Cardiac fibroblast (primary cell): ENCODE measurements around the gene STXBP6.

ENCODE experiments used
- DNase-seq, 2 donors: peaks; one replicate each; pipeline versions ENCODE4 v3.0.0 to v3.0.0-alpha.2; 2010; ENCODE audit warnings: low read depth in 2 of 2
- H3K4me3 ChIP-seq, 2 donors: replicated peaks in 1 of 2; 1 replicate in 1 of 2; 2 replicates in 1 of 2; pipeline ENCODE4 v1.5.1; 2011; ENCODE audit warnings: low read depth in 2 of 2, low read length in 2 of 2, mild to moderate bottlenecking in 2 of 2, moderate library complexity in 1 of 2
- TF ChIP-seq, protein P1 (sequence below): IDR thresholded peaks from one replicate; pipeline ENCODE4 v1.5.1; 2011; ENCODE audit warnings: low read depth, mild to moderate bottlenecking, low read length, inconsistent platforms

Gene STXBP6

DNA sequence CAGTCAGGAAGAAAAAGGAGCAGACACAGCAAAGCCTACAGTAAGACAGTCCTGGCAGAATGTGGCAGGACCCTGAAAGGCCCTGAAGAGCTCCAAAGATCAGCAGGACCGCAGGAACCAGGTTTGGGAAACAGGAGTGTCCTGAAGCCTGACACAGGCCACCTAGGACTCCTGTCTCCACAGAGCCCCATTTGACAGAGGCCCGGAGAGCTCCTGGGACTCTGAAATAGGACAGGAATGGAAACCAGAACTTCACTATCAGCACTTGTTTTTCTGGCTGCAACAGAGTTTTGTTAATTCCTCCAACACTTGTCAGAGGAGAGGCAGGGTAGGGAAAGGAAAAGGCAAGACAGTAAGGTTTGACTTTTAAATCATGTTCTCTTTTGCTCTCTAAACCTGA lies 12.9 kb downstream of the STXBP6 start:
- TF ChIP-seq, protein P1, sequence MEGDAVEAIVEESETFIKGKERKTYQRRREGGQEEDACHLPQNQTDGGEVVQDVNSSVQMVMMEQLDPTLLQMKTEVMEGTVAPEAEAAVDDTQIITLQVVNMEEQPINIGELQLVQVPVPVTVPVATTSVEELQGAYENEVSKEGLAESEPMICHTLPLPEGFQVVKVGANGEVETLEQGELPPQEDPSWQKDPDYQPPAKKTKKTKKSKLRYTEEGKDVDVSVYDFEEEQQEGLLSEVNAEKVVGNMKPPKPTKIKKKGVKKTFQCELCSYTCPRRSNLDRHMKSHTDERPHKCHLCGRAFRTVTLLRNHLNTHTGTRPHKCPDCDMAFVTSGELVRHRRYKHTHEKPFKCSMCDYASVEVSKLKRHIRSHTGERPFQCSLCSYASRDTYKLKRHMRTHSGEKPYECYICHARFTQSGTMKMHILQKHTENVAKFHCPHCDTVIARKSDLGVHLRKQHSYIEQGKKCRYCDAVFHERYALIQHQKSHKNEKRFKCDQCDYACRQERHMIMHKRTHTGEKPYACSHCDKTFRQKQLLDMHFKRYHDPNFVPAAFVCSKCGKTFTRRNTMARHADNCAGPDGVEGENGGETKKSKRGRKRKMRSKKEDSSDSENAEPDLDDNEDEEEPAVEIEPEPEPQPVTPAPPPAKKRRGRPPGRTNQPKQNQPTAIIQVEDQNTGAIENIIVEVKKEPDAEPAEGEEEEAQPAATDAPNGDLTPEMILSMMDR = no peak
- no peak overlapping the region for H3K4me3 ChIP-seq
- DNase-seq = no peak

DNA sequence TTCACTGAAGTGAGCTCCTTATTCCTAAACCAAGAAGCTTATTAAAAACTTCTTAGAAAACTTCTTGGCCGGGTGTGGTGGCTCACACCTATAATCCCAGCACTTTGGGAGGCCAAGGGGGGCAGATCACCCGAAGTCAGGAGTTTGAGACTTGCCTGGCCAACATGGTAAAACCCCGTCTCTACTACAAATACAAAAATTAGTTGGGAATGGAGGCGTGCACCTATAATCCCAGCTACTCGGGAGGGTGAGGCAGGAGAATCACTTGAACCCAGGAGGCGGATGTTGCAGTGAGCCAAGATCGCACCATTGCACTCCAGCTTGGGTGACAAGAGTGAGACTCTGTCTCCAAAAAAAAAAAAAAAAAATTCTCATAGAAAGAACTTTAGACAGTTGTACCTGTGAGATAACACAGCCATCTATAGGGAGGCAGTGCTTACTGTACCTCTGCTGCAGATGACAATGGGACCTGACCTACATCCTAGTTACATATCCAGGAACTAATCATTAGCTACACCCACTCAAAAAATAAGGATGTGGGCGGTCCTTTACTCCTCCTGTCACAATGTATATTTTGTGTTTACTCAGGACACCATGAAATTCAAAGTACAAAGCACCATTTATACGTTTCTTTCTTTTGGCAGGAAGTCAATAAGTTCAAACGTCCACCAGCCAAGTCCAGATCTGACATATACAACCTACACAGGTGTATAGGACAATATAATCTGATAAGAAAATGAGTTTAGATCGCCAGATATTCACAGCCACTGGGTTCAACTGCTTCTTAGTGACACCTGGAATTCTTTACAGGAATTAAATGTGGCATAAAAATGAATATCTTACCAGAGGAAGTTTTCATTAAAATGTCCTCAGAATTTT lies 14.9 kb downstream of the STXBP6 start:
- TF ChIP-seq, protein P1 = no peak
- no peak for DNase-seq

GRCh38 chr14:25033358-25033757 lies 16.6 kb downstream of the STXBP6 start:
- no peak for DNase-seq
- no peak overlapping the region for H3K4me3 ChIP-seq
- TF ChIP-seq, protein P1 = no peak

More for the DNA sequence above, 14.9 kb downstream of the STXBP6 start:
- H3K4me3 ChIP-seq = no peak overlapping the region

DNA sequence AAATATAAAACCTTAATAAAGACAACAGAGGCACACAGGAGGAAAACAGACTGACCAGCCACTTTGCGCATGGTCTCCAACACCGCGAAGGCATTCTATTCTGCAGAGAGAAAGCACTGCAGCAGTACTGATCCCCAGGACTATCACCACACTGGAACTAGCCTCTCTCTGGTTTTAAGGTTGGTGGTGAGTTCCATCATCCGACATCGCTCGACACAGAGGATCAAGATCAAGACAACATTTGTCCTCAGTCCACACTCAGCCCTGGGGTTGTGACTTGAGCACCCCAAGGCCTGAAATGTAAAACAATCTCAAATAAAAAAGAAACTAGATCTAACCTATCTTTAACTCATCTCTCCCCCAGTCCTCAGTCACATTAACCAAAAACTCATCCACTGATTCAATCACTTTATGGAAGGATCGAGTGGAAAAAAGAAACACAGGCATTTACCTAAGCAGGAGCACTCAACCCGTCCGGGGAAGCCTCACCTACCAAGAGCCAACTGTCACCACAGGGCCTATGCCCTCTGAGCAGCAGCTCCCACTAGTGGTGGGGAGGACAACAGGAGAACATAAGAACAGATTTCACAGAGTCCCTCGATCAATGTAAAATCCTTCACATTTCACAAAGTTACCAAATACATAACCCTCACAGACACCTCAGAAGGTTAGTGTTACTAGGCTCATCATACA lies 17.7 kb downstream of the STXBP6 start:
- no peak for DNase-seq
- TF ChIP-seq, protein P1 = peak; percentile 24
- H3K4me3 ChIP-seq = no peak overlapping the region

GRCh38 chr14:25026476-25027137 lies 23.3 kb downstream of the STXBP6 start:
- DNase-seq = no peak
- TF ChIP-seq, protein P1 = no peak
- no peak overlapping the region for H3K4me3 ChIP-seq

- no peak for DNase-seq
- no peak overlapping the region for H3K4me3 ChIP-seq
- TF ChIP-seq, protein P1 = no peak
Measured at GRCh38 chr14:25019892-25020291, 30.1 kb downstream of the STXBP6 start.
